Stimulated activated CD4-positive, alpha-beta T cell treated with anti-CD3 and anti-CD28 coated beads, TNF-alpha, amount 100 ng/mL, for 24 hours (primary cell): ENCODE data around the gene FRYL.

Experiments used
- DNase-seq, 3 experiments: peaks; one replicate each; pipeline ENCODE4 v3.0.0-alpha.2; 2020; ENCODE audit warnings: low read depth in 3 of 3

FRYL gene

DNA sequence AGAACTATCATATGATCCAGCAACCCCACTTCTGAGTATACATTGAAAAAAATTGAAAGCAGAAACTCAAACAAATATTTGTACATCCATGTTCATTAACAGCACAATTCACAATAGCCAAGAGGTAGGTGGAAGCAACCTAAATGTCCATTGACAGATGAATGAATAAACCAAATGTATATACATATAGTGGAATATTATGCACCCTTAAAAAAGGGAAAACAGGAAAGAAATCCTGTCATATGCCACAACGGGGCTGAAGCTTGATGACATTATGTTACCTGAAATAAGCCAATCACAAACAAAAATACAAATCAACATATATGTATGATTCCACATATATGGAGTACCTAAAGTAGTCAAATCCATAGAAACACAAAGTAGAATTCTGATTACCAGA is 222.1 kb downstream of the FRYL start:
- no peak for DNase-seq

DNA sequence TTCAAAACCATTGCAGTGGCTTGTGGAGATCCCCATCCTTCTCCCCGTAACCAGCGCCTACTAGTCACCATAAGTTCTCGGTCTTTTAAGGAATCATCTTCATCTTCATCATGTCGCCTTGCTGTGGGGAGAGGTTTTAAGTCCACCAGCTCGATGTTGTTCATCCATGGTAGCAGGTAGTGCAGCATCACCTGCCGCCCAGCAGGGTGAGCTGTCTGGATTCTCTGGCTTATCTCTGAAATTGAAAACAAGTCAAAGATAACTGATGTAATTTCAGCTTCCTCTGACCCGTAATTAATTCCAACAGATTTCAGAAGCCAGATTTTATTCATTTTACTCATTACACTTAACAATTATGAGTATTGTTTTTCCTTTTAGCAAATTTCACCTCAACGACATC is 222.6 kb downstream of the FRYL start:
- DNase-seq: no peak

DNA sequence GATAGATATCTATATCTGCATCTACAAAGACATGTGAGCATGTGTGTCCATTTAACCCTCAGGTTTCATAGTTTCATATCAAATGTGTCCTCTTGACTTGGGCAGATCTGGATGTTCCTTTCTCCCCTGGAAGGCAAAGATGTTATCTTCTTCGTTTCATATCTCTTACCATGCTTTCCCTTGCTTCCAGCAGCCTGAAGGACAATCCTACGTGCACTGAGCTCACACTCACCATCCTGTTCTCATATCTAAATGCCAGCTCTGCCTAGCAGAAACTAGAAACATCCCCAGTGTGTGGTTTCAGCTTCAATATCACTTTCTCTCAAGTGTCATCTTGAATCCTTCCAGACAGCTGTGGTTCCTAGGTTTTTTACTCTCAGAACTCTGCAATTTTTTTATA is 223.8 kb downstream of the FRYL start:
- no peak for DNase-seq

DNA sequence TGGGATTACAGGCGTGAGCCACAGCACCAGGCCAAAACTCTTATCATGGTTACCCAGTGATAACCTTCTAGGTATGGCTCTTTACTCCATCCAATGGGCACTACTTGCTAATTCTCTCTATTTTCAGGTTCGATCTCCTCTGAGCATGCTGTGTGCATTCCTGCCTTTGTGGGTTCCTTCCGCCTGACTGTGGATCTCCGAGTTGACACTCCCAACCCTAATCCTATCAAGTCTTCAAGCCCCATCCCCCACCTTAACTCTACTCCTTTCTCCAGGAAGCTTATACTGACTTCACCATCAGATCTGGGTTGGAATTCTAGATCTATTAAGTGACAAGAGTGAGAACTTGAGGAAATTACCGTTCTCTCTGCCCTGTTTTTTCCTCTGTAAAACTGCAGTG is 225.5 kb downstream of the FRYL start:
- no peak for DNase-seq

DNA sequence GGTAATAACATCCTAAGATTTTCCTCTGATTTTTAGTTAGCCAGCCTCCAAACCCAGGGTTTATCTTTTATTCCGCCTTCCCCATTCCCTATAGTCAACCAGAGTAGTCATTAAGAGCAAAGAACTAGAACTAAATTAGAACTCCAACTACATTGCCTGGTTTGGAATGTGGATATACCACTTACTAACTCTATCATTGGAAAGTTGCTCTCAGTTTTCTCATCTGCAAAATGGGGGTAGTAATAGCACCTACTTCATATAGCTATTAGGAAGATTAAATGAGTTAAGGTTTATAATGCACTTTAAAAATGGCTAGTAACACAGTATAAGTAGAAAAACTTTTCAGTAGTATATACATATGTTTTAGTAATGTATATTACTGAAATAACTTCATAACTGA is 226.4 kb downstream of the FRYL start:
- DNase-seq: no peak

DNA sequence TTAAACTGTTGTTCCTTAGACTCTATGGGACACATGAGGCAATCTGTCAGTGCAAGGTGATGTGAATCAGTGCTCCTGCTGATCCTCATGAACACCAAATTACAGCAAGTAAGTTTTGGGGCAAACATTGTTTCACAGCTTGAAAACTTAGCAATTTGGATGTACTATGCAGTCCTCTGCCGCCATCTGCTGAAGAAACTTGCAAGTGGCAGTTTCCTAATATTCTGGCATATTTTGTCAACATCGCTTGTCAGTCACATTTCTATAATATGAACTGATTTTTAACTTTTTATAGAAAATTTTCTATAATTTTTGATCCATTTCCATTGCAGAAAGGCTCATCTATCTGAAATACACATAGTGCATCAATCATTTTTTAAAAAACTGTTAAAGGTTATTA is 233.7 kb downstream of the FRYL start:
- DNase-seq: peak in 1 of 3 experiments; percentile 9

DNA sequence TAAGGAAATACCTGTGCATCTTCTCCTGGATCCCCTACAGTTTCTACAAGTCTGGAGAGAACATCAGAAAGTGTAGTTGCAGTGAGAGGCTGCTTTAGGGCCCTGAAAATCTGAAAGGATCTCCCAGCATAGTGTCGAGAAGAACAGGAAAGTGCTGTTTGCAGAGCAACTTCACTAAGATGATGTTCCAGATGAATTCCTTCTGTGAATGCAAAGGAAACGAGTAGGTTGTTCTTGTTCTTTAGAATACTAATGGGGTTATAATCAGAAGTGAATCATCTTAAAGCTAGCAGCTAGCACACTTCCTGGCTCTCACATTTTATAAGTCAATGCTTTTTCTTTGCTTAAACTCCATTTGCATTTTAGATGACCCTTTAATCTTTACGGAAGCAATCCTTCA is 236.3 kb downstream of the FRYL start:
- no peak for DNase-seq

DNA sequence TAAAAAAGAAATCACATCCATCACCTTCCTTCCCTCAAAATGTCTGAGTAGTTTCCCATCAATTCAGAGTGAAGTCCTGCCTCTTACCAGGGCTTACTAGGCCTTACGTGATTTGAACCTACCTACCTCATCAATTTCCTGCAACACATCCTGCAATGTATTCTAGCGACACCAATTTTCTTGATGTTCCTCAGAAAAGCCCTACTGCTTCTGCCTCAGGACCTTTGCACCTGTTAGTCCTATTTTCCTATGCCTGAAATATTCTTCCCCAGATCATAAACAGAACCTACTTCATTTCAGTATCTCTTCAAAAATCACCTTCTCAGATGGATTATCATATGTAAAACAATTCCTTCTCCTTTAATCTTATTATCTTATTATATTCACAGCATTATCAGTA is 237.2 kb downstream of the FRYL start:
- DNase-seq: no peak

DNA sequence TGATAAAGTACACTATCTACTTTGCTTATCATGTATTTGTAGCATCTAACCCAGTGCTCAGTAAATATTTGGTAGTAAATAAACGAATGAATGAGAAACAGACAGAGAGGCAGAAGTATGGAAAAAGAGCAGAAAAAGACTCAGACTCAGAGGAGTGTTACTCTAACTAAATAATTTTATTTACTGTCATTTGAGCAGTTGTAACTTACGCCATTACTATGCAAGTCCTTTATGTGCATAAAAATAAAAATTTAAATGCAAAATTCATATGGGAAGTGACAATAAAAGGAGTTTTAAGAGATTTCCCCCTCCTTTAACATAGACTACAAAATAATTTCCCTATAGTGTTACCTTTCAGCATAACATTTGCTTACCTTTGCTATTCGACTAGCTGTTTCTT is 240.5 kb downstream of the FRYL start:
- DNase-seq: no peak

DNA sequence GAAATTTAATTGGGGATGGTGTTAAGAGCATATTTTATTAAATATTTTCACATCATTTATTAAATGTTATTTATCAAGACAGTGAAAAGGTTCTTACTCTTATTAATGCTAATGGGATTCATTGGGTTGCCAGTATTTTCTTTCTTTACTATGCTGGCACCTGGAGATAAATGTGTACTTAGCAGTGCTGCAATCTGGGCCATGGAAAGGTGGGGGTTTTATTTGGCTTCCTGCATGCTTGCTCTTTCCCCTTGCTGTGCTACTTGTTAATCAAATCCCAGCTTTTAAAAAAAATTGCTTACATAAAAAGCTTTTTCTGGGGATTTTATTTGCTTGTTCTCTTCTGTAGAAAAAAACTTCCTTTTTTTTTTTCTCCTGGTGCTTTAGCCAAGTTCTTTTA is 241.7 kb downstream of the FRYL start:
- no peak for DNase-seq

DNA sequence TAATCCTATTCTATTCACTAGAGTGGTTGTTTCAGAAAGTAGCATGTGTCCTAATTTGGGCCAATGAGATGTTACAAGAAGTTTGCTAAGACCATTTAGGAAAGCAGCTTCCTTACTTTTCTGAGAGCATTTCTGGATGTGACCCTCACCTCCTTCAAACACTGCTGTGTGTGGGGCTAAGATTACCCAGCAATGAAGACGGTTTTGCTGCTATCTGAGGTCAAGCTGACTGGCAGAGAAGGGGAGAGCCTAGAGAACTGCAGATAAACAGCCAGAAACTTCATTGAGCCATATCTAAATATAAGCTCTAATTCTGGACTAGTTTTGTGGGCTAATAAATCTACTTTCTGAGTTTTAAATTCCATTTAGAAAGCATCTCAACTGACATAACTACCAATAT is 253.7 kb downstream of the FRYL start:
- no peak for DNase-seq

DNA sequence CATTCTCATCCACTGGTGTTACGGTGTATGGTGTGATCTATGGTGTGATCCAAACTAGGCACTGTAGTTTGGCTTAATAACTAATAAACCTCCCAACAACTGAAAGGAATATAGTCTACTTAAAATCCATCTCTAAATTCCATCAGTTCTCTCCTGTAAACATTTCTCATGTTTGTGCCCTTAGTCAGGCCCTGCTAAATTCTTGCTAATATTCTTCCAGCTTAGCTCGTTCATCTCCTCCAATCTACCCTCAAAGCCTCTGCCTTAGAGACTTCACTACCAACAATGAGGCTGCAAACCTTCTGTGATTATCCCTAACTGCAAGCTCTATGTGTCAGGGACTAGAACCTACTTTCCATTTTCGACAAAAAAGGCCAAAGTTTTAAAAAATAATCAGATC is 261.9 kb downstream of the FRYL start:
- no peak for DNase-seq

DNA sequence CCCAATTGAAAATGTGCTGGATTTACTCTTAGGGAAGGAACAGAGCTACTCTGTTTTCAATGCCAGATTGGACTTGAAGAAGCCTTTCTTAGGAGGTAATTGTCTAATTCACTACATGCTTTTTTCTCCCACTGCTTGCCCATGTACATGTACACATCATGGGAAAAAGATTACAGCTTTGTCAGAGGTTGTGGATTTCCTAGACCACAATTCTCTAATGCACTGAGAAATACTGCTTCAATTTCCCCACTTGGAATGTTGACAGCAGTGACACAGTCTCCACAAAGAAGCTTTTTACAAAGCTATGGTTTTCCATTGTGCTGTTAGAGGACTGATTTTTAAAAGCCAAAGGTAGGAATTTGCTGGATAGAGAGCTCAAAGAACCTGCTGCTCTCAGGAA is 270.5 kb downstream of the FRYL start:
- DNase-seq: no peak

DNA sequence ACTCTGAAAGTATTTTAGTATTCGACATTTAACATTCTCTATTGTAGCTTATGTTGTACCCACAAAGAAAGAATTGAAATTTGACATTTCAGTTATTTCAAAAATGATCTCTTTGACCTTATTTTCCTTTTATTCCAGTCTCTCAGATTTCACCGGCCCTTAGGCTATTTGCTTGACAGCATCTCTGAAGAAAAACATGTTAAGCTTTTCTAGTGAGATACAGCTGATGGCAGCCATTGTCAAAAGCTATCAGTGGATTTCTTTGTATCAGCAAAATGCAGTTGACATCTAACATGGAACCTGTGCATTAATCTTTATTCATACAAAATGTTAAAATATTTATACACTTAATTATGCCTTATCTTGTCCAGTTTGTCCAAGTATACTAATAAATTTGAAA is 273.4 kb downstream of the FRYL start:
- DNase-seq: no peak

DNA sequence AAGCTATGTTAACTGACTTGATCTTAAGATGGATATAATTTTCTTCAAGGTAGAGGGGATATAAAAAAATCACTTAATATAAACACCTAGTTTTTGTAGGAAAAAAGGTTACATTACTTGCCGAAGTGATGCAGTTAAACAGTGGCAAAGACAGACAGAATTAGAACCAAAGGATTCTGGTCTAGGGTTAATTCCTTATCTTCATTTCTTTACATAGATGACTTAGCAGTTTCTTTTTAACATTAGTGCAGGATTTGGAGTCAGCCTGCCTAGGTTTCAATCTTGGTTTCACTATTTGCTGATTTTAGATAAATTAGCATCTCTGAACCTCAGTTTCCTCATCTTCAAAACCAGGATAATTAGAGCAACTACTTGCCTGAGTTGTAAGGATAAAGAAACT is 275.7 kb downstream of the FRYL start:
- DNase-seq: no peak

DNA sequence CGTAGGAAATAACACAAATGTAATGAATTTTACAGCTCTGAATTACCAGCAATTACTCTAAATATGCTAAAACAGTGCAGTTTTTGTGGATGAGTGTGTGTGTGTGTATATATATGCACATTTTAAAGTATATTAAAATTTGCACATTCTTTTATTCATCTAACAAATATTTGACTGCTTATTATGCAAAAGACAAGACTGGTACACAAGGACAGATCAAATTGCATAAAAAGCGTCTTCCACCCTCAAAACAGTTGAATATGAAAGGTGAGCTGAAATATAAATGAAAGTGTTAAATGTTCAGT is 276.1 kb downstream of the FRYL start:
- no peak for DNase-seq

DNA sequence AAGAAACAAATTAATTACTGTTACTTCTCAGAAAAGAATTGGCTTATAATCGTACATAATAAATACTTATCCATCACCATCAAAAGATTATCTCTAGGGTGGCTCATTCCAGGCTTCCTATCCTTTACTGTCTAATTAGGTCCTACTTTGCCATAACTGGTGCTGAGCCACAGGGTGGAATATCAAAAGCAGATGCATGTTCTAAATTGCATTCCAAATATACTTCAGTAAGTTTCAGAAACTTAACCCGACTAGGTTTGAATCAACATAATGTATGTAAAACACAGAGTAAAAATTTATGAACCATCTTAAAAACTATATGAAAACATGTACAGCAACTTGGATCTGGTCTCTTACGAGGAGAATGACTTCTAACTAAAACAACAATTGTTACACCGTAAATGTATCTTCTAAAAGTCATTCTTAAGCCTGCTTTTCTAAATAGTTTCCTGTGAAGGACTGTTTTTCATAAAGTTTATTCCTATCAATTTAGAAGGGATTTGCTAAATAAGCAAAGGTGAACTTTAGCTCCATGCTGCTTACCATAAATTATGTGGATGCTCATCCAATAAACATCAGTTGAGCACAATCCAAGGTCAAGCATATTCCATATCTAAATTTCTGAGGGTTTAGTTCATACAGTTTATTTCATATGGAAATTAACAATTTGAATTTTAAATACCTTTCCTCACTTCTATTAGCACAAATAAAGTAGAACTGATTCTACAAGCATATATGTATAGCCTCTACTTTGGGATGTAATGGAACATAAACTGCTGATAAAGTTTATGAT is 276.6 kb downstream of the FRYL start:
- DNase-seq: no peak

DNA sequence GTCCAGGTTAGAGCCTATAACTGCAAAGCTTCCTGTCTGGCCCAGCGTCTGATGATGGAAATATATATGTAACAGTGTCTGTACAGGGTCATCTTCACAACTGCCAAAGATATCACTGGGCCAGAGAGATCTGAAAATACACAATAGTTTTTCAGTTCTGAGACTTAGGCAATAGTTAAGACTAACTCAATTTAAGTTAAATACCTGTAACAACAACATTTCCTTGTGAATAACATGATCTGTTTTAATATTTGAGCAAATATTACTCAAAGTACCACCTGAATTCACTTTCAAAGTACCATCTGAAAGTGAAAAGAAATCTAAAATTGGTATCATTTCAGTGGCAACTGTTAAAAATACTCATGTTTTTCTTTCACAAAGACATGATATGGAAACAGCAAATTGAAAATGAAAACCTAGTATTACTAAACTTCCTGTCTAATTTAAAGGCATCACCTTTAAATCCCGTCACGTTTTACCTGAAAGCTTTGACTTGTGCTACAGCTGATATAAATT is 280.5 kb downstream of the FRYL start:
- no peak for DNase-seq

DNA sequence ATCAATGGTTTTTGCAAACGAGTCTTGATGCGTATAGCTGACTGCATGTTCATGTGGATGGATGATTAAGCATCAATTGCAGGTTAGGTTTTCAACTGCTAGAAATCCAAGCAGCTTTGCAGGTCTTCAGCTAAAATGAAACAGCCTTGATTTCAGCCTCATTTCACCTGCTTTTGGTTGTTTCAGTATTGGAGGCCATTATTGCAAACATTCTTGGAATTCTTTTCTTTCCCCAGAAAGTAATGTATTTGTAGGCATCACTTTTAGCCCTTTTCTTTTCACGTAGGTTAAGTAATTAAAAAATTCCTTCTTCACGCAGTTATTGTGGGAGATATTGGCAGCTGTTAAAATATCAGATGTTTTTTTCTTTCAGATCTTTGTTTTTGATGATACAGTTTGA is 281.2 kb downstream of the FRYL start:
- DNase-seq: no peak

DNA sequence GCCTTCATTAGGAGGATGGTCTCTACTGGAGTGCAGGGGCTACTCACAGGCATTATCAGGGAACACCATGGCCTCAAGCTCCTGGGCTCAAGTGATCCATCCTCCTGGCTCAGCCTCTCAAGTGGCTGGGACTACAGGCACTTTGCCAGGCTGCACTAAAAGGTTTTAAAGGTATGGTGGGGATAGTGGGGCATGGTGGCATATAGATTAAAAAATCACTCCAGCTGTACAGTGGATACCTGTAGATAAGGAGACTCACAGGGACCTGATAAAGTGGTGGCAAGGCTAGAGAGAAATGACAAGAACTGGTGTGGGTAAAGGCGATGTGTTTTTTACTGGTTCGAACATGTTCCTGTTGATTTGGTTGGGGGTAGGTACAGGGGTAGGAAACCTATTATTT is 284.1 kb downstream of the FRYL start:
- no peak for DNase-seq

DNA sequence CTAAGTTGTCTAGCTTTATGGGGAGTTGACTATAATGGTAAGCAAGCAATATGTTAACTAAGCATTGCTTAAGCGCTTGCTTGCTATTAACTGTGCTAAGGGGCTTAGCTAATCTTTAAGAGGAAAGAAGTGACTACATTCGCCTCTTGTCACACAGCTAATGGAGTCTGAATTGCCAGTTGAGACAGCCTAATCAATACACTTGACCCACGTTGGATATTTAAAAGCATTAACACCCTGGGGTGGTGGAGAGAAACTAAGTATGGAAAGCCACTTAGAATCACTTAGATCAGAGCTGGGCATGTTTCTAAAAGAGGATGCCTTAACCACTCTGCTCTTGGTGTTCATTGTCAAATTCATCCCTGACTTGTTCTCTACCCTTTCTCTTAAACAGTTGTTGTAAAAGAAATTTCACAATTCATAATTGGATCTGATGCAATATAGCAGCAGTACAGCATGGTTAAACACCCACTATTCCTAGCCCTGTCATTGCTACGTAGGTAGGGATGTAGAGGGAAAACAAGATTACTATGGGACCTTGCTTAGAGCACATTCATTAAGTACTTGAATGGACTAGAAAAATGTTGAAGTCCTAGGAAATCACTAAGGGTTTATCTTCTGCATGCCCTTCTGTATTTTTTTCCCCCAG is 286.5 kb downstream of the FRYL start:
- DNase-seq: no peak

DNA sequence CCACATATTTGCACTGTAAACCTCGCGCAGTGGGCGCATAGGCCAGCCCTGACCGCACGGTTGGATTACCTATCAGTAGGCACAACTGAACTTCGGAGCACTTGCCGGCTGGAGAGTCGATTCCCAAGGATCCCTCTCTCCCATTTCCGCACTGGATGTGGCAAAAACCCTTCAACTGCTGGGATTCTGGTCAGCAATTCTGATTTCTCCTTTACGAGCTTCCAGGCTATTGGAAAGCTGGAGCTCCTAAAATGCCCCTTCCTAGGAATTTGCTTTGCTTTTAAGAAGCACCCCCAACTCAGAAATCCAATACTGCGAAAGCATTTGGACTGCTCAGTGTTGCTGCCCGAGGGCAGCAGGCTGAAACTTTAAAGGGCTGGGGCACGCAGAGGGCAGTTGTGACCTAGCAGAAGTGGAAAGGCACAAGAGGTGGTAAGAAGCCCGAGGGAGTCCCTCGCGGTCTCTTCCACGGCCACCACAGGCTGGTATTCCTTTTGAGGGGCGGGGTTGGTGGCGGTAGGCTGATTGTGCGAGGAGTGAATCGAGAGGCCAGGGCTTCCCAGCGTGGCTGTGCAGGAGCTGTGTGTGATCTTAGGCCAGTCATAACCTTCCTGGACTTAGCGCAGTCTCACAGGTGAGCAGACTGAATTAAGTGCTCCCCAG is 288.4 kb downstream of the FRYL start:
- DNase-seq: no peak
